HG03432 (cell line): Measurements from ENCODE around the gene SPACA5B.
"Not testable (repeated sequence)": the region's sequence is repeated elsewhere in the genome, so short reads cannot be mapped to it uniquely, and the experiment has no call there.

Experiments used
- ATAC-seq: cut with Tn5 transposase; IDR thresholded peaks from one replicate; pipeline ENCODE4 v1.9.1; 2021; ENCODE audit warnings: mild to moderate bottlenecking, moderate library complexity; ENCODE audit not compliant: unreplicated experiment

SPACA5B gene

DNA sequence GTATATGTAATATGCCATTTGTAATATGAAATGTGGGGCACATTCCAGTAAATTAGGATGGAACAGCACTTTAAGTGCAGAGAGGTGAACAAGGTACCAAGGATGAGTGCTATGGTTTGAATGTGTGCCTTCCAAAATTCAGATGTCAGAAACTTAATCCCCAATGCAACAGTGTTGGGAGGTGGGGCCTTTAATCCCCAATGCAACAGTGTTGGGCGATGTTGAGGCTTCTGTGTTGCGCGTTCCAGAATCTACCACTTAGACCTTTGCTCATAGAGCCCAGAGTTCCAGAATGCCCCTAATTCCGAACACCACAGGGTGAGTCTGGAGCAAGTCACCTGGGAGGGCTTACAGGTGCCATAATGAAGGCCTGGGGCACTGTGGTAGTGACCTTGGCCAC lies at the start of gene SPACA5B:
TSS of gene SPACA5B (plus strand) at position 301 of the 400 bp plus-strand sequence. CDS start at position 363, 62 bp downstream.
- ATAC-seq, result not testable (repeated sequence)

DNA sequence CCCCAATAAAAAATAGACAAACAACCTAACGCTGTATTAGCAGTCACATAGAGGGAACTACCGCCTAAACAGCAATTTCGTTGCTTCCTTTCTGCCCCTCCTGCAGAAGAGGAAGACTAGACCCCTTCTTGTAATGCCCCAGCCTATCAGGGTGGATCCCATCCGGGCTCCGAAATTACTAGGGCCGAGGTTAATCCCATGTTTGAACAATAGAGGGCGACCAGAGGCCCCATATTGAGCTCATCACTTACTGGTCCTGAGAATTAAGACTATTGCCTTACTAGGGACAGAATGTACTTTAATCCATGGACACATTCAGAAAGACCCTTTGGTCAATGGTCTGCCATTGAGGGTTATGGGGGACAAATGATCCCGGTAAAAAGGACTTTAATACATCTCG lies 47.2 kb upstream of the SPACA5B start:
- ATAC-seq, result no peak

DNA sequence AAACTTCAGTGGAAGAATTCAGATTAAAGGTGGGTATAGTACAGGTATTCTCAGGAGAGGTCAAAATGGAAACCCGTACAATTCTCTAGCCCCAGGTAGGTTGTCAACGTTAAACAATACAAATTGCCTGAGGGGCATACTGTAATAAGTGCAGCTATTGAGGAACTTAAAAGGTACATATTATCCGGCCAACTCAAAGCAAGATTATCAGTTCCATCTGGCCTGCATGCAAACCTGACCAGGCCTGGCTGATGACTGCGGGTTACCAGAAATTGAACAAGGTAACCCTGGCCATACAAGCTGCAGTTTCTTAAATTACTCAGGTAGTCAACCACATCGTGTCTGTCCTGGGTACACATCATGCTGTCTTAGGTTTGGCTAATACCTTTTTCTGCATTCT lies 46.7 kb upstream of the SPACA5B start:
- no peak for ATAC-seq

DNA sequence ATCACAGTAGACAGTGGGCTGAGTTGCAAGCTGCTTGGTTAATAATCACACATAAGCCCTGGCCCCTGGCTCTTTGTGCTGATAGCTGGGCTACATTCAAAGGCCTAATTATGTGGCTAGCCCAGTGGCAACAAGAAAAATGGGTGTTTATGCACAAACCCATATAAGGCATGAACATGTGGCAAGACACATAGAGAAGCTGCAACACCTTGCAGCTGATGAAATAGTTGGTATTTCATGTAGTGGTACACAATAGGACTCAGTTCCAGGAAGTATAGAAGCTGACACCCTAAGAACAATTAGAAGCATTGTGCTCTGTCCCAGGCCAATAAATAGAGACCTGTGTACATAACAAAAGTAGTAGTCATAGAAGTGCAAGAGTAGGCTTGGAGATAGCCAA lies 44.3 kb upstream of the SPACA5B start:
- ATAC-seq, result no peak

DNA sequence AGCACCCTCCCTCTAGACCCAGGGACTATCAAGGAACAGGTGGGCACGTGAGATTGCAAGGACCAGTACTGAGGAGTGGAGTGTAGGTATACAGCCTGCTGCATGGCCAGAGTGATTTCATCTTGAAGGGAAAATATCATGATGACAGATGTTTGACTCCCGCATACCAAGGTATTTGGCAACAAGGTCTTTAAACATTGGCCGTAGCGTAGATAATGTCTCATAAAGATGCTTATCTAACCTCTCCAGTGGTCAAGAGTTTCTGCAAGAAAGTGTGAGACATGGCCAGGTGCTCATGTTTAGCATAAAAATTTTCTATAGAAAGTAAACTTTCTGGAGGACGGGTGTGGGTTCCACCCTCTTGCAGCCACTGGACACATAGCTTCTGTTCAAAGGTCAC lies 40.3 kb upstream of the SPACA5B start:
- no peak for ATAC-seq

DNA sequence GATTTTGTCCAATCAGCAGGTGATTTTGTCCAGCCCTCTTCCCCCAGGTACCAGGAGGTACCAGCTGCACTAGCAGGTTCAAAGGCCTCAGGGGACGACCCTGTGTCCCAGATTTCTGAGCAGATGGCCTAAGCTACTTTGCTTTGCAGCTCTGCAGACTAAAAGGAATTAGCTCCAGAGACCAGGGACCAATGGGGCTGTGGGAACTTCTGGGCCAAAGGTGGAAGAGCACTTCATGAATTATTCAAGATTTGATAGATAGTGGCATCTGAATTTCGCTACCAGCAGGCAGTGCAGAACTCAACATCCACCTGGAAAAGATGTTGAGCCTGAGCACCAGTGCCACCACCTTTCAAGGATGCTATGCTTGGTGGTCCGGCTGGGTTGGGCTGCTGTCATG lies 37.9 kb upstream of the SPACA5B start:
- ATAC-seq, result not testable (repeated sequence)

DNA sequence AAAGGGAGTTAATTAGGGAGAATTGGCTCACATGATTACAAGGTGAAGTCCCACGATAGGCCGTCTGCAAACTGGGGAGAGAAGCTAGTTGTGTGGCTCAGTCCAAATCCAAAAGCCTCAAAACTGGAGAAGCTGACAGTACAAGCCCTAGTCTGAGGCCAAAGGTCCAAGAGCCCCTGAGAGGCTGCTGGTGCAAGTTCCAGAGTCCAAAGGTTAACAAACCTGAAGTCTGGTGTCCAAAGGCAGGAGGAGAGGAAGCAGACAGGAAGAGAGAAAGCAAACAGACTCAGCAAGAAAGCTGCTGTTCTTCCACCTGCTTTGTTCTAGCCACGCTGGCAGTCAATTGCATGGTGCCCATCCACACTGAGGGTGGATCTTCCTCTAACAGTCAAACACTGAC lies 29.0 kb upstream of the SPACA5B start:
- ATAC-seq, result no peak

DNA sequence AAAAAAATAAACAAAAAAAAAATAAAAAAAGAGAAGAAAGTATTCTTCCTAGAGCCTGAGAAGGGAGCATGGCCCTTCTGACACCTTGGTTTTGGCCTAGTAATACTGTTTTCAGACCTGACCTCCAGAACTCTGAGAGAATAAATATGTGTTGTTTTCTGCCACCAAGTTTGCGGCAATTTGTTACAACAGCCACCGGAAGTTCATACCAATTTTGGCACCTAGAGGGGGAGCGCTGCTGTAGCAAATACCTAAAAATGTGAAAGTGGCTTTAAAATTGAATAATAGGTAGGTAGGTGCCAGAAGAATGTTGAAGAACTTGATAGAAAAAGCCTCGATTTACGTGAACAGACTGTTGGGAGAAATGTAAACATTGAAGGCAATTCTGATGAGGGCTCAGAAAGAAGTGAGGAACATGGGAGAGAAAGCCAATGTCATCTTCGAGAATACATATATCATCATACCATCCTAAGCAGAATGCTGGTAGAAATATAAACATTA lies 27.5 kb upstream of the SPACA5B start:
- ATAC-seq, result no peak

DNA sequence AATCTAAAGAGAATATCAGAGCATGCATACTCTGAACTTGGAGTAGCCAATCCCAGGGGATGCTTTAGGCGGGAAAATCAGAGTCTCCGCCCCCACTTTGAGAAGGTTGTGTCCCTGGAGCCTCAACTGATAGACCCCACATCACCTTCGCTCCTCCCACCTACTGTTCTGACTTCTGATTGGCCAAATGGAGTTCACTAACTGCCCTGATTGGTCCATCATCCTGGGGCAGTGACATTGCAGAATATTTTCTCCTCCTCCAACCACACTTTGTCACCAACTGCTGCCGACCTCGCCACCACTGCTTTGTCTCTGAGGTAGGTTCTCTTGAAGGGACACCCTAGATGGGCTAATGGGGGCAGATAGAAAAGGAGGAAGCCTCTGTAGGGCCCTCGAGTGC lies 22.7 kb upstream of the SPACA5B start:
- no peak for ATAC-seq

DNA sequence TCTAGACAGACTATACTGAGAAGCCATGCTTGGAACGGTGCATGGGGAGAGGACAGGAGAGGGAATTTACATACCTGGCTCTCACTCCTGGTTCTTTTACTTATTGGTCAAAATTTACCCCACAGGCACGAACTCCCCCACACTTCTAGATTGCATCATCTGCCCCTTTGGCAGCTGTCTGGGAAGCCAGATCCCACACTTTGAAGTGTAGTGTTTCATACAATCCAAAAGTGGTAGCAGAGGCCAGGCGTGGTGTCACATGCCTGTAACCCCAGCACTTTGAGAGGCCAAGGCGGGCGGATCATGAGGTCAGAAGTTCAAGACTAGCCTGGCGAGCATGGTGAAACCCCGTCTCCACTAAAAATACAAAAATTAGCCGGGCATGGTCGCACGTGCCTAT lies 5.1 kb upstream of the SPACA5B start:
- ATAC-seq, result not testable (repeated sequence)

DNA sequence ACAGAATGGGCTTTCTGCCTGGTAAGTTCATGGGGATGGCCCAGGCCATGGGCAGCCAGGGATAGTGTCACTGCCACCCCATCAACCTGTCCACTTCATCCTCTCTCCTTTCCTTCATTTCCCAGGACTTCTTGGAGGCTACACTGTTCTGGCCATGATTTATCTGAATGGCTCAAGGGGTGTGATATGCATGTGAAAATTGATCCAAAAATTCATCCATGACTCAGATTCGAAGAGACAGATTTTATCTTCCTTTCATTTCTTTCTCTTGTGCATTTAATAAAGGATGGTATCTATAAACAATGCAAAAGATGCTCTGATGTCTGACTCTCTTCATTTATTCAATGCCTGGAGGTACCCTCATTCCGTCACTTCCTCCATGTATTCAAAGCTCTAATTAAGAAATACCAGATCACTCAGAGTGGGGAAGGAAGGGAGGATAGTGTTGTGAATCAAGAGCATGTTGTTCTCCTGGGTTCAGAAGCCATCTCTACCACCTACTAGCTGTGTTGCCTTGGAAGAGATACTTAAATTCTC lies 1.9 kb downstream of the SPACA5B start:
- not testable (repeated sequence) for ATAC-seq

DNA sequence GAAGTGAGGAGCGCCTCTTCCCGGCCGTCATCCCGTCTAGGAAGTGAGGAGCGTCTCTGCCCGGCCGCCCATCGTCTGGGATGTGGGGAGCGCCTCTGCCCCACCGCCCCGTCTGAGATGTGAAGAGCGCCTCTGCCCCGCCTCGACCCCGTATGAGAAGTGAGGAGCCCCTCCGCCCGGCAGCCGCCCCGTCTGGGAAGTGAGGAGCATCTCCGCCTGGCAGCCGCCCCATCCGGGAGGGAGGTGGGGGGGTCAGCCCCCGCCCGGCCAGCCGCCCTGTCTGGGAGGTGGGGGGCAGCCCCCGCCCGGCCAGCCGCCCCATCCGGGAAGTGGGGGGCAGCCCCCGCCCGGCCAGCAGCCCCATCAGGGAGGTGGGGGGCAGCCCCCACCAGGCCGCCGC lies 8.7 kb downstream of the SPACA5B start:
- ATAC-seq, result not testable (repeated sequence)

DNA sequence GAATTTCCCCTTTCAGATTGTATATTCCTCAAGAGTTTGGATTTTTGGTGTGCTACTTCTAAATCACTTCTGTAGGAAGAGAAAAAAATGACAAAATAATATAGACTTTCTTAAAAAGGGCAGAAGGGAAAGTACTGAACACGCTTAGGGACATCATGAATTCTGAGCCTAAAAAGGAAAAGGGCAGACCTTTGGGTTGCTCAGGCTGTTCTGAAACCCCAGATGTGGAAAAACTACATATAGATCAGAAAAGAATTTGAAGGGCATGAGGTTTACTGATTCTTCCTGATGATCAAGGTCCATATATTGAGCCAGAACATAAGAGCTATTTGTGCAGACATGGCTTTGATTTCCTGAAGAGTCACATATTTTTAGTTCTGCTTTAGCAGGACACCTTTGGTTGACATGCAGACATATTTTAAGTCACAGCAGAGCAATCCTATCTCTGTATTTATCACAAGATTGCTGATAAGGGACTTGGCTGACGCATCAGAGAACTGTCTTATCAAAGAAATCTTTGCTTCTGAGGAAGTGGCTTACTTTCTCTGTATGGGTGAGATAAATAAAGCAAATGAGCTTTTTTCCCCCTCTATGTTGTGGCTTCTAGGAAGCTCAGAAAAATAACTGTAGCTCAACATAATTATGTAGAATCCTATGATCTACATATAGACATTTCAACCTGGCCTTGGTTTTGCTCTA lies 11.5 kb downstream of the SPACA5B start:
- ATAC-seq, result not testable (repeated sequence)

DNA sequence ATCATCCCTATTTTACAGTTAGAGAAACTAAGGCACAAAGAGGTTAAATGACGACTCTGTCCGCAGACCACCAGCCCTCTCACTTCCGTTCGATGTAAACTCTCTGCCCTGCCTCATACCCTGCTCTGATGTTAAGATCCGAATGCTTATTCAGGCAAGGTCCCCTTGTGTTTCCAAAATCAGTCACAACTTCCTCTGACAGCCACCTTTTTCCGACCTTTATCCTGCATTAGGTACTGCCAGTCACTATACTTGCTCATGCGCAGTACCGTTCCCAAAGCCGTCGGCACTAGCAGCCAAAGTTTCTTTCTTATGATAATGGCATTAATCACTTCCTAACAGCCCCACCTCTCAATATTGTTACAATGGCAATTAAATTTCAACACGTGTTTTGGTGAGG lies 12.3 kb downstream of the SPACA5B start:
- not testable (repeated sequence) for ATAC-seq

DNA sequence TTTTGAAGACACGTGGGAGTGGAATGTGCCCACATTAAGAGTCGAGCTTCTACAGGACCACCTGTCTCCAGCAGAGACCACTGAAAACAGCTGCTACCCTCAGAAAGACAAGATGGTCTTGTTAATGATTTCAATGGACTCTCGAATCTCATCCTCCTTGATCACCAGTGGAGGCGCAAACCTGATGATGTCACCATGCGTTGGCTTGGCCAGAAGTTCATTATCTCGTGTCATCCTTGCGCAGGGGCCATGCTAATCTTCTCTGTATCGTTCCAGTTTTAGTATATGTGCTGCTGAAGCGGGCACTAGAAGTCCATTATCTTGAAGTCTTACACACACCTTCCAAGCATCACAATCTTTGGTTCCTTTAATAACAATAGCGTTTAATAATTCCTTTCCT lies 23.3 kb downstream of the SPACA5B start:
- ATAC-seq, result no peak

DNA sequence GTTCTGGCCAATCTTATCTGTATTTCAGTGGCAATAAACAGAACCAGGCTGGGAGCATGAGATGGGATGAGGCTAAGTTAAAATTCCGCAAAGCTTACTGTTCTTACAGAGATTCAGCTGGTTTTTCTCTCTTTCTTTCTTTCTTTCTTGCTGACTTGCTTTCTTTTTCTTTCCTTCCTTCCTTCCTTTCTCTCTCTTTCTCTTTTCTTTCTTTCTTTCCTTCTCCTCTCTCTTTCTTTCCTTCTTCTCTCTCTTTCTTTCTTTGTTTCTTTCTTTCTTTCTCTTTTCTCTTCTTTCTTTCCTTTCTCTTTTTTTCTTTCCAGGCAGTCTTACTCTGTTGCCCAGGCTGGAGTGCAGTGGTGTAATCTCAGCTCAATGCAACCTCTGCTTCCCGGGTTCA lies 24.4 kb downstream of the SPACA5B start:
- ATAC-seq, result no peak

DNA sequence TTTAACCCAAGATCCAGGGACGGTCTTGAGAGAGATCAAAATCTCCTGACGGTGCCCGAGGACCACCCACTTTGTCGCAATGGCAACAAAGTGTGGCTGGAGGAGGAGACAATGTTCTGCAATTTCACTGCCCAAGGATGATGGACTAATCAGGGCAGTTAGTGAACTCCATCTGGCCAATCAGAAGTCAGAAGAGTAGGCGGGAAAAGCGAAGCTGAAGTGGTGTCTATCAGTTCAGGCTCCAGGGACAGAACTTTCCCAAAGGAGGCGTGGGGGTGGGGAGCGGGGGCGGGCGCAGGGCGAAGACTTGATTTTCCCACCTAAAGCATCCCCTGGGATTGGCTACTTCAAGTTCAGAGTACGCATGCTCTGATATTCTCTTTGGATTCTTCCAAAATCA lies 25.6 kb downstream of the SPACA5B start:
- no peak for ATAC-seq

DNA sequence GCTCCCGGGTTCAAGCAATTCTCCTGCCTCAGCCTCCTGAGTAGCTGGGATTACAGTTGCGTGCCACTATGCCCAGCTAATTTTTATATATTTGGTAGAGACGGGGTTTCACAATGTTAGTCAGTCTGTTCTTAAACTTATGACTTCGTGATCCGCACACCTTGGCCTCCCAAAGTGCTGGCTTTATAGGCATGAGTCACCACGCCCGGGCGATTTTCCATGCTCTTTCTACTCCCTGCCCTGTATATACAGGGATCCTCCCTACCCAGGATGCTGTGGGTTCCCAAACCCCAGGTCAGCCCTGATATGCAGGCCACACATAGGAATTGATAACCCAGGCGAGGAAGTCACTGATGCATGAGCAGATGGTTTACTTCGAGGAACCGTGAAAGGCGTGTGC lies 34.8 kb downstream of the SPACA5B start:
- ATAC-seq, result no peak

DNA sequence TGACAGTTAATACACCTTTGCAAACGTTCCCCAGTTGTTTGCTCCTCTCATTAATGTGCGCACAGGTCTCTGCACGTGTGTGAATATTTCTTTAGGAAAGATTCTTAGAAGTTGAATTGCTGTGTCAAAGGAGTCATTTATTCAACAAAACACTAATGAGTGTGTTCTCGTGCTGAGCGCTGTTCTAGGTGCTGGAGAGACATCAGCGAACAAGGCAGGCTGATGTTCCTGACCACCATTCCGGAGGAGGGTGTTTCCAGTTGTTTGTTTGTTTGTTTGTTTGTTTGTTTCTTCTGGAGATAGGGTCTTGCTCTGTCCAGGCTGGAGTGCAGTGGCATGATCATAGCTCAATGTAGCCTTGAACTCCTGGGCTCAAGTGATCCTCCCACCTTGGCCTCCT lies 35.9 kb downstream of the SPACA5B start:
- ATAC-seq, result not testable (repeated sequence)

DNA sequence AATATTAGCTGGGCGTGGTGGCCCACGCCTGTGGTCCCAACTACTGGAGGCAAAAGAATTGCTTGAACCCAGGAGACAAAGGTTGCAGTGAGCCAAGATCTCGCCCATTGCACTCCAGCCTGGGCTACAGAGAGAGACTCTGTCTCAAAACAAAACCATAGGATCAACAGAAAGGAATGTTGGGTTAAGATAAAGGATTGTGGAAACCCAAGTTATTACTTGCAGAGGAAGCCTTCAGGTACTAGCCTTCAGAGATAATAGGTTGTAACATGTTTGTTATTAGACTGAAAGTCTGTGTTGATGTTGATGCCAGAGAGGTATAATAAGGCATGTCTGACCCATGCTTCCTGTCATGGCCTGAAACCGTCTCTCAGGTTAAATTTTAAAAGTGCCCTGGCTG lies 49.3 kb downstream of the SPACA5B start:
- no peak for ATAC-seq

DNA sequence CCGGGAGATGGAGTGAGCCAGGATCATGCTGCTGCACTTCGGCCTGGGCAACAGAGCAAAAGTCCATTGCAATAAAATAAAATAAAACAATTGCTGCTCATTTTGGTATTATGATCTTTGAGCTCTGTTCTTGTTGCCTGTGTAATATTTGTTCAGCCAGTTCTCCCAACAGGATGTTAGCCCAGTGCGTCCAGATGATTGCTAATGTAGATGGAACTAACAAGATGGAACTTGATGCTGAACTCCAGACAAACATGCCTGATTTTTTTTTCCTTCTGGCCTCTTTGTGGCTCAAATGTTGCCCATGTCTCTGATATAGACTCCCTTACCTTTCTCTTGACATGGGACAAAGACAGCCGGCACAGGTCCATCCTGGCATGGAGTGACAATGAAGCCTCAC lies 50.4 kb downstream of the SPACA5B start:
- ATAC-seq, result no peak

DNA sequence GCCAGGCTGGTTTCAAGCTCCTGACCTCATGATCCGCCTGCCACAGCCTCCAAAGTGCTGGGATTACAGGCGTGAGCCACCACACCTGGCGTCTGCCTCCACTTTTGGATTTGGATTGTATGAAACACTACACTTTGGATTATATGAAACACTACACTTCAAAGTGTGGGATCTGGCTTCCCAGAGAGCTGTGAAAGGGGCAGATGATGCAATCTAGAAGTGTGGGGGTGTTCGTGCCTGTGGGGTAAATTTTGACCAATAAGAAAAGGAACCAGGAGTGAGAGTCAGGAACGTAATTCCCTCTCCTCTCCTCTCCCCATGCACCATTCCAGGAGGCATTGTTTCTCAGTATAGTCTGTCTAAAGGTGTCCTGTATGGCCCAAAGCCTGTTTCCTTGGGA lies 51.5 kb downstream of the SPACA5B start:
- not testable (repeated sequence) for ATAC-seq
